DOHH2 (cell line): Measurements from ENCODE around the gene PCDHGA10.
"Not testable (repeated sequence)": the region's sequence is repeated elsewhere in the genome, so short reads cannot be mapped to it uniquely, and the experiment has no call there.

ENCODE experiments used
- H3F3A ChIP-seq: fragments of 200-600 bp; sonication (generic), shearing (Covaris generic); 2 replicates; pipeline ENCODE4 v1.6.0; 2016; ENCODE audit warnings: antibody characterized with exemption, mild to moderate bottlenecking; ENCODE audit not compliant: control insufficient read depth, insufficient read depth
- H3K27ac ChIP-seq: fragments of 200-600 bp; sonication (generic); 2 replicates; pipeline ENCODE4 v1.5.1; 2014; ENCODE audit warnings: low read depth, mild to moderate bottlenecking, low read length, moderate library complexity
- H3K27me3 ChIP-seq: fragments of 200-600 bp; sonication (generic); 2 replicates; pipeline ENCODE4 v1.6.1; 2014; ENCODE audit warnings: mild to moderate bottlenecking, low read length, mixed read lengths; ENCODE audit not compliant: control insufficient read depth
- H3K36me3 ChIP-seq: fragments of 200-600 bp; sonication (generic); 2 replicates; pipeline ENCODE4 v1.6.1; 2014; ENCODE audit warnings: mild to moderate bottlenecking, low read length, moderate library complexity, mixed read lengths; ENCODE audit not compliant: control insufficient read depth
- H3K4me1 ChIP-seq: fragments of 200-600 bp; sonication (generic); 2 replicates; pipeline ENCODE4 v1.6.1; 2014; ENCODE audit warnings: mild to moderate bottlenecking, low read length, mixed read lengths; ENCODE audit not compliant: control insufficient read depth
- H3K4me2 ChIP-seq: fragments of 200-600 bp; sonication (generic); 2 replicates; pipeline ENCODE4 v1.6.0; 2014; ENCODE audit warnings: mild to moderate bottlenecking, low read length, moderate library complexity
- H3K4me3 ChIP-seq: fragments of 200-600 bp; sonication (generic); 2 replicates; pipeline ENCODE4 v1.5.1; 2014; ENCODE audit warnings: mild to moderate bottlenecking, low read length, mixed read lengths
- H3K79me2 ChIP-seq: fragments of 200-600 bp; sonication (generic); 2 replicates; pipeline ENCODE4 v1.6.1; 2014; ENCODE audit warnings: mild to moderate bottlenecking, low read length, mixed read lengths; ENCODE audit not compliant: control insufficient read depth
- H3K9me2 ChIP-seq: fragments of 200-600 bp; sonication (generic); replicated peaks from 2 replicates; pipeline ENCODE4 v1.6.1; 2014; ENCODE audit warnings: mild to moderate bottlenecking, low read length, mixed read lengths; ENCODE audit not compliant: control insufficient read depth
- H3K9me3 ChIP-seq: fragments of 200-600 bp; sonication (generic); 2 replicates; pipeline ENCODE4 v1.6.1; 2014; ENCODE audit warnings: antibody characterized with exemption, low read length, mixed read lengths; ENCODE audit not compliant: control insufficient read depth, insufficient read depth
- H4K20me1 ChIP-seq: fragments of 200-600 bp; sonication (generic); 2 replicates; pipeline ENCODE4 v1.6.0; 2014; ENCODE audit warnings: low read depth, mild to moderate bottlenecking, antibody characterized with exemption, low read length, moderate library complexity; ENCODE audit not compliant: control insufficient read depth, insufficient read depth
- CTCF ChIP-seq: fragments of 200-600 bp; sonication (generic); IDR thresholded peaks from one replicate; pipeline ENCODE4 v1.5.1; 2014; ENCODE audit warnings: antibody characterized with exemption, mild to moderate bottlenecking, low read depth, low read length; ENCODE audit not compliant: poor library complexity, severe bottlenecking
- EZH2phosphoT487 ChIP-seq: fragments of 200-600 bp; sonication (generic); IDR thresholded peaks from 2 replicates; pipeline ENCODE4 v1.6.1; 2017; ENCODE audit warnings: borderline replicate concordance, mild to moderate bottlenecking, antibody characterized with exemption, low read length, moderate library complexity, mixed read lengths

The PCDHGA10 gene

DNA sequence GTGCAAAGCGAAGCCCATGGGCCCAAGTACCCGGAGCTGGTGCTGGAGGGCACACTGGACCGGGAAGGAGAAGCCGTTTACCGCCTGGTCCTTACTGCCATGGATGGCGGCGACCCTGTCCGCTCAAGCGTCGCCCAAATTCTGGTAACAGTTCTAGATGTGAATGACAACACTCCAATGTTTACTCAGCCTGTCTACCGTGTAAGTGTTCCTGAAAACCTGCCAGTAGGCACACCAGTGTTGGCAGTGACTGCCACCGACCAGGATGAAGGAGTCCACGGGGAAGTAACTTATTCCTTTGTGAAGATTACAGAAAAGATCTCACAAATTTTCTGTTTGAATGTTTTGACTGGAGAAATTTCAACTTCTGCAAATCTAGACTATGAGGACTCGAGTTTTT, 38.2 kb upstream of the PCDHGA10 start:
- peaks cover 9% of the 10 kb centered on the region for H3K4me1 ChIP-seq
- peaks cover 64% of the 10 kb centered on the region for H3K36me3 ChIP-seq
- no peaks in the 10 kb centered on the region for H3K27me3 ChIP-seq
- no peak overlapping the region for H3K27ac ChIP-seq
- H3K9me3 ChIP-seq, result peaks cover 60% of the 10 kb centered on the region
- no peak overlapping the region for H3K4me2 ChIP-seq
- H3F3A ChIP-seq, result no peaks in the 10 kb centered on the region
- H3K4me3 ChIP-seq, result no peak overlapping the region
- no peaks in the 10 kb centered on the region for H4K20me1 ChIP-seq
- TF ChIP-seq EZH2phosphoT487 (no peak), CTCF (no peak)
- no peaks in the 10 kb centered on the region for H3K9me2 ChIP-seq
- H3K79me2 ChIP-seq, result peaks cover 31% of the 10 kb centered on the region

- peaks cover 56% of the 10 kb centered on the region for H3K9me3 ChIP-seq
Measured at GRCh38 chr5:141375444-141376155, 37.2 kb upstream of the PCDHGA10 start.

DNA sequence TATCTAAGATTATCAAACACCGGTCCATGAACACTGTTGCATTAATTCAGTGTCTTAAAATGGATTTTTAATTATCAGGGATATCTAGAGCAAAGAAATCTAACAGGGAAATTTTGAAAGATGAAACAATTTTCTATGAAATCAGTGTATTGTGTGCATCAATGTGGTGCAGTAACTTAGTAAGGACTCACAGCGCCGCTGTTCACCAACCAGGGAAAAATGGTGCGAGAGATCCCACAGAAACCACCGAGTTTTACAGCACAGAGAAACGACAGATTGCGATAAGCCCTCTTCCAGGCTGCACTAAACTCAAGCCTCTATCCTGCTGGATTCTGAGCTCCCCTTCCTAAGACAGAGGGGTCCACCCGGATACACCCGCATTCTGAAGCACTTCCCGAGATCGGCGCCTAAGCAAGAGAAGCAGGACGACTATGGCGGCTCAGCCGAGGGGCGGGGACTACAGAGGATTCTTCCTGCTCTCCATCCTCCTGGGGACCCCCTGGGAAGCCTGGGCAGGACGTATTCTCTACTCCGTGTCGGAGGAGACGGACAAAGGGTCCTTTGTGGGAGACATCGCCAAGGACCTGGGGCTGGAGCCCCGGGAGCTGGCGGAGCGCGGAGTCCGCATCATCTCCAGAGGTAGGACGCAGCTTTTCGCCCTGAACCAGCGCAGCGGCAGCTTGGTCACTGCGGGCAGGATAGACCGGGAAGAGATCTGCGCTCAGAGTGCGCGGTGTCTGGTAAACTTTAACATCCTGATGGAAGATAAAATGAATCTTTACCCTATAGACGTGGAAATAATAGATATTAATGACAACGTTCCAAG, 30.1 kb upstream of the PCDHGA10 start, which contains the start of gene PCDHGA7:
Gene PCDHGA7 (plus strand): TSS at position 274 of the 826 bp plus-strand sequence. CDS start 158 bp downstream, at position 432.
- H3K4me2 ChIP-seq, result no peak within 1 kb of the TSS
- no peaks in the 10 kb centered on the region for H3K27me3 ChIP-seq
- H3K9me2 ChIP-seq, result no peaks in the 10 kb centered on the region
- no peak within 1 kb of the TSS for H3K4me3 ChIP-seq
- TF ChIP-seq EZH2phosphoT487 (no peak), CTCF (no peak)
- H3K36me3 ChIP-seq, result peaks cover 25% of the 10 kb centered on the region
- no peaks in the 10 kb centered on the region; the same call in 1 of the 2 replicates for H3K79me2 ChIP-seq
- H3K4me1 ChIP-seq, result no peaks in the 10 kb centered on the region
- no peaks in the 10 kb centered on the region for H4K20me1 ChIP-seq
- H3F3A ChIP-seq, result no peaks in the 10 kb centered on the region
- no peak within 1 kb of the TSS for H3K27ac ChIP-seq
- H3K9me3 ChIP-seq, result peaks cover 26% of the 10 kb centered on the region; the same call in 1 of the 2 replicates

More at GRCh38 chr5:141375444-141376155, 37.2 kb upstream of the PCDHGA10 start:
- not testable (repeated sequence) for H3K4me1 ChIP-seq, H3K27me3 ChIP-seq, H3K4me3 ChIP-seq, H3F3A ChIP-seq, H3K9me2 ChIP-seq, H4K20me1 ChIP-seq, H3K4me2 ChIP-seq, H3K27ac ChIP-seq
- H3K79me2 ChIP-seq, result peaks cover 25% of the 10 kb centered on the region
- H3K36me3 ChIP-seq, result peaks cover 59% of the 10 kb centered on the region
